KMS-11 (cell line): Measurements from ENCODE around the gene ACADS.
A peak's percentile ranks its signal among the peaks of the same experiment; 100 is the strongest.

Experiments used
- H2AFZ ChIP-seq: fragments of 200-600 bp; sonication (generic); 2 replicates; pipeline ENCODE4 v1.6.1; 2016; ENCODE audit warnings: antibody characterized with exemption, mixed run types, low read depth
- H3K27ac ChIP-seq: fragments of 200-600 bp; sonication (generic); 2 replicates; pipeline ENCODE4 v1.6.1; 2016; ENCODE audit warnings: mild to moderate bottlenecking, mixed run types
- H3K27me3 ChIP-seq: fragments of 200-600 bp; sonication (generic); 2 replicates; pipeline ENCODE4 v1.6.1; 2017; ENCODE audit warnings: mild to moderate bottlenecking, low read depth, mixed run types, moderate library complexity; ENCODE audit not compliant: insufficient read depth
- H3K36me3 ChIP-seq: fragments of 200-600 bp; sonication (generic); 2 replicates; pipeline ENCODE4 v1.6.1; 2017; ENCODE audit warnings: mild to moderate bottlenecking, mixed run types; ENCODE audit not compliant: insufficient read depth
- H3K4me1 ChIP-seq: fragments of 200-600 bp; sonication (generic); 2 replicates; pipeline ENCODE4 v1.6.1; 2016; ENCODE audit warnings: mild to moderate bottlenecking, low read depth, mixed run types; ENCODE audit not compliant: poor library complexity, severe bottlenecking
- H3K4me2 ChIP-seq: fragments of 200-600 bp; sonication (generic); 2 replicates; pipeline ENCODE4 v1.7.0; 2016; ENCODE audit warnings: mild to moderate bottlenecking, mixed run types
- H3K4me3 ChIP-seq: fragments of 200-600 bp; sonication (generic); IDR thresholded peaks from 2 replicates; pipeline ENCODE4 v1.6.1; 2017; ENCODE audit warnings: low read depth, low read length, mixed read lengths; ENCODE audit not compliant: insufficient read depth
- H3K79me2 ChIP-seq: fragments of 200-600 bp; sonication (generic); 2 replicates; pipeline ENCODE4 v1.6.1; 2016; ENCODE audit warnings: low read depth, mixed run types; ENCODE audit not compliant: insufficient read depth
- H3K9ac ChIP-seq: fragments of 200-600 bp; sonication (generic); 2 replicates; pipeline ENCODE4 v1.6.1; 2016; ENCODE audit warnings: mild to moderate bottlenecking, mixed run types
- H4K20me1 ChIP-seq: fragments of 200-600 bp; sonication (generic); 2 replicates; pipeline ENCODE4 v1.6.1; 2016; ENCODE audit warnings: mild to moderate bottlenecking, mixed run types; ENCODE audit not compliant: insufficient read depth
- CTCF ChIP-seq: fragments of 200-600 bp; sonication (generic); conservative IDR thresholded peaks from 2 replicates; pipeline ENCODE4 v1.6.1; 2017; ENCODE audit warnings: low read depth, mild to moderate bottlenecking, antibody characterized with exemption, low read length, moderate library complexity, mixed read lengths

The ACADS gene

GRCh38 chr12:120712610-120713009, 13.0 kb upstream of the ACADS start:
- H3K27me3 ChIP-seq, result no peaks in the 10 kb centered on the region
- no peak for TF ChIP-seq CTCF
- no peak overlapping the region for H3K27ac ChIP-seq
- H3K79me2 ChIP-seq, result no peaks in the 10 kb centered on the region
- H2AFZ ChIP-seq, result no peak overlapping the region
- peaks cover 17% of the 10 kb centered on the region for H3K4me1 ChIP-seq
- H3K36me3 ChIP-seq, result no peaks in the 10 kb centered on the region
- H3K4me2 ChIP-seq, result no peak overlapping the region
- H4K20me1 ChIP-seq, result no peaks in the 10 kb centered on the region
- no peak overlapping the region for H3K9ac ChIP-seq
- no peak overlapping the region for H3K4me3 ChIP-seq

- Histone ChIP-seq H3K9ac (no peak overlapping the region), H3K27ac (no peak overlapping the region), H3K27me3 (no peaks in the 10 kb centered on the region), H3K79me2 (no peaks in the 10 kb centered on the region), H4K20me1 (no peaks in the 10 kb centered on the region), H3K4me1 (peaks cover 17% of the 10 kb centered on the region), H3K36me3 (no peaks in the 10 kb centered on the region), H2AFZ (no peak overlapping the region), H3K4me2 (no peak overlapping the region), H3K4me3 (no peak overlapping the region)
- TF ChIP-seq CTCF, result peak; percentile 85
Observed at GRCh38 chr12:120713861-120714482, 11.7 kb upstream of the ACADS start.

DNA sequence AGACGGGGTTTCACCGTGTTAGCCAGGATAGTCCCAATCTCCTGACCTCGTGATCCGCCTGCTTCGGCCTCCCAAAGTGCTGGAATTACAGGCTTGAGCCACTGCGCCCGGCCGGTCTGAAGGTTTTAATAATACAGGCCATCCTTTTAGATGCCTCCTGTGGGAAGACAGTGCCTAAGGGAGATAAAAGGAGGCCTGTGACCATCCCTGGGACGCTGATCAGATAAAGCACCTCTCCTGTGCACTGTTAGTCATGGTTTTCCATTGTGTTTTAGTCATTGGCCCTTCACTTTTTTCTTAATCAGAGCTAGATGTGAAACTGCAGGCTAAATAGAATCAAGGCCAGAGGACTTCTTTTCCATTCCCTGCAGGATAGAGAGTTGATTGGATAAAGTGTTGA, 7.6 kb upstream of the ACADS start:
- Histone ChIP-seq H3K79me2 (no peaks in the 10 kb centered on the region), H2AFZ (no peak overlapping the region), H3K4me1 (peaks cover 7% of the 10 kb centered on the region), H3K27me3 (no peaks in the 10 kb centered on the region), H3K4me3 (no peak overlapping the region), H4K20me1 (no peaks in the 10 kb centered on the region), H3K9ac (no peak overlapping the region), H3K27ac (no peak overlapping the region), H3K4me2 (no peak overlapping the region), H3K36me3 (no peaks in the 10 kb centered on the region)
- TF ChIP-seq CTCF, result no peak

DNA sequence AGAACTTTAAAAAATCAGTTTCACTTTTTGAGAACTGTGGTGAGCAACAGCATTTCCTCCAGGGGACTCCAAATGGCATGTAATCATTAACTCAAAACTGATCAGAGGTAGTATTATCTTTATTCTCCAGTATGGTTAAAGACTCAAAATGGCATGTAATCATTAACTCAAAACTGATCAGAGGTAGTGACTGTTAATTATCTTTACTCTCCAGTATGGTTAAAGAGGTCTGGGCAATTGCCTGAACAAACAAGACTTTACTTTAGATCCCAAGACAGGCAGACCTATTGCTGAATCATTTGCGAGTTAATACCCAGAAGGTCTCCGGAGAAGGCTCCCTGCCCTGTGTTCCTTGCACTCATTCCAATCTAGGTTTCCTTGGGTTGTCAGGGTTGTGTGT, 6.6 kb upstream of the ACADS start:
- H4K20me1 ChIP-seq, result no peaks in the 10 kb centered on the region
- TF ChIP-seq CTCF, result no peak

More for the DNA sequence above, 6.6 kb upstream of the ACADS start:
- Histone ChIP-seq H3K4me3 (no peak overlapping the region), H3K4me2 (no peak overlapping the region), H3K36me3 (no peaks in the 10 kb centered on the region), H3K79me2 (no peaks in the 10 kb centered on the region), H3K9ac (no peak overlapping the region), H2AFZ (no peak overlapping the region), H3K4me1 (peaks cover under 1% of the 10 kb centered on the region), H3K27me3 (no peaks in the 10 kb centered on the region), H3K27ac (no peak overlapping the region)
